SH-SY5Y (cell line): ENCODE results near the gene LINC00237.

Experiments
- GATA2 ChIP-seq: IDR thresholded peaks from 2 replicates; pipeline ENCODE4 v1.6.1; 2011; ENCODE audit warnings: mild to moderate bottlenecking, low read depth, low read length
- GATA3 ChIP-seq: IDR thresholded peaks from 2 replicates; pipeline ENCODE4 v1.6.1; 2011; ENCODE audit warnings: low read depth, mild to moderate bottlenecking, low read length, moderate library complexity

DNA sequence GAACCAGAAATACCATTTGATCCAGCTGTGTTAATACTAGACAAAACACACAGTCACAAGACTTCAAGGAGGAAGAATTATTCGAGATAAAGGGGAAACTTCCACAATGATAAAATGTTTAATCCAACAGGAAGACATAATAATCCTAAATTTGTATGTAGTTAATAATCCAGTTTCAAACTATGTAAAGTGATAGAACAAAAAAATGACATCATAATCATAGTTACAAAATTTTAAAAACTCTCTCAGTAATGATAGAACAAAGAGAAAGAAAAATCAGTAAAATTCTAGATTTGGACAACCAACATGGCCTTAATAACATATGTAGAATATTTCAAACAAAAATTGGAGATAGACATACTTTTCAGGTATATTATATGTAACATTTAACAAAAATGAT is 38.9 kb downstream of the LINC00237 start:
- TF ChIP-seq GATA3 (no peak), GATA2 (no peak)
